GM12892 (cell line): ENCODE measurements around the gene SLCO3A1.

Experiments used
- POLR2A ChIP-seq: IDR thresholded peaks from 2 replicates; pipeline ENCODE4 v1.6.1; 2011; ENCODE audit warnings: low read depth, low read length, control low read depth
- POLR2AphosphoS5 ChIP-seq: IDR thresholded peaks from 2 replicates; pipeline ENCODE4 v1.6.1; 2011; ENCODE audit warnings: low read depth, low read length, control low read depth
- TAF1 ChIP-seq: IDR thresholded peaks from 2 replicates; pipeline ENCODE4 v1.6.1; 2011; ENCODE audit warnings: low read depth, mild to moderate bottlenecking, control low read depth, low read length, borderline replicate concordance

DNA sequence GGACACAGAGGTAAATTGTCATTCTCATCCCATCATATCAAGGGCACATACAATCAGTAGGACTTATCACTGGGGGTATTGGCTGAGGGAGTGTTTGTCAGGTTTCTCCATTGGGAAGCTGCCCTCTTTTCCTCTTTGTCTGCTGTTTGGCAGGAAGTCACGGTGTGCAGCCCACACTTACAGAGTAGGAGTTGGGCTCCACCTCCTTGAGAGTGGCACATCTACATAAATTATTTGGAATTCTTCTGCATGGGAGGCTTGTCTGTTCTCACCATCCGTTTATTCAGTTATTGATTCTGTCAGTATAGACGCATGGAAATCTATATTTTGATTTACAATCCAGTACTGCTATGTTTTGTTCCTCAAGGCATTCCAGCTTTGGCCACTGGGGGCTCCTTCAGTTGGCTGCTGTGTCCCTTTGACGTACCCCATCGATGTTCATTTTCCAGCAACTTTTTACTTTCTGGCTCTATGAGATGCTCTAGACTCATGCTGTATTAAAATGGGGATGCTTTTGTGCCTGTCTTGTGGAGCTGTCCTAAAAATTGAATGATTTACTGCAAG is 200.3 kb downstream of the SLCO3A1 start:
- TF ChIP-seq POLR2A (no peak), POLR2AphosphoS5 (no peak), TAF1 (no peak)
